Psoas muscle (tissue), 8 donors: ENCODE measurements around the gene BNIPL. TPM values are rescaled to one million over a fixed set of nuclear protein-coding genes. Genes with fewer than 3 reads are reported as not detected.

ENCODE experiments used
- ATAC-seq, 4 donors: fragments of 200-7000 bp; cut with Tn5 transposase; one replicate each; pipeline ENCODE4 v1.9.1; 2020; ENCODE audit warnings: moderate library complexity in 3 of 4, mild to moderate bottlenecking in 2 of 4
- DNase-seq, 2 donors: peaks; one replicate each; pipeline ENCODE4 v3.0.0-alpha.2; 2020
- H3K27ac ChIP-seq: fragments of 200-600 bp; one replicate; pipeline ENCODE4 v1.8.0; 2022
- H3K27me3 ChIP-seq, 3 donors: fragments of 200-600 bp in 1 of 3; one replicate each; pipeline versions ENCODE4 v1.6.1 to v1.8.0; 2013 to 2022; ENCODE audit warnings: low read length in 2 of 3, mild to moderate bottlenecking in 2 of 3, moderate library complexity in 1 of 3; ENCODE audit not compliant: insufficient read depth in 3 of 3
- H3K36me3 ChIP-seq, 2 donors: fragments of 200-600 bp in 1 of 2; one replicate each; pipeline versions ENCODE4 v1.6.1 to v1.8.0; 2013 to 2022; ENCODE audit warnings: low read depth in 1 of 2, mild to moderate bottlenecking in 1 of 2, moderate library complexity in 1 of 2; ENCODE audit not compliant: insufficient read depth in 1 of 2
- H3K4me1 ChIP-seq: fragments of 200-600 bp; one replicate; pipeline ENCODE4 v1.8.0; 2022
- H3K4me3 ChIP-seq: fragments of 200-600 bp; one replicate; pipeline ENCODE4 v1.8.0; 2022; ENCODE audit warnings: mild to moderate bottlenecking
- H3K9me3 ChIP-seq: fragments of 200-600 bp; one replicate; pipeline ENCODE4 v1.8.0; 2022
- CTCF ChIP-seq: fragments of 200-600 bp; IDR thresholded peaks from one replicate; pipeline ENCODE4 v1.8.0; 2022; ENCODE audit warnings: antibody characterized with exemption
- WGBS, 3 donors: extraction: QIAGEN DNeasy Blood & Tissue Kit; methylation state at CpG; one replicate each; pipeline versions ENCODE4 v1.1.6 to v1.1.7; 2013; 5-methylcytosine and 5-hydroxymethylcytosine counted together
- intact Hi-C, 2 donors: fragments of 100-400 bp; cut with DNase I; formaldehyde crosslinking; loops; one replicate each; pipeline versions ENCODE4 v1.11.0 to v1.14.2; 2022
- polyA plus RNA-seq, 3 donors: library from polyadenylated mRNA; stranded (reverse); fragments of 200-250 nt; gene quantifications; one replicate each; pipeline ENCODE4 v1.2.3, GENCODE V29; 2013
- total RNA-seq, 4 donors: library from RNA; stranded (reverse); fragmentation: NEBNext Ultra II Directional in 2 of 4; extraction: Animal tissue kit (Norgen Biotek cat#: 25700) in 2 of 4; gene quantifications; one replicate each; pipeline versions ENCODE4 v1.2.1 to v1.2.4, GENCODE V29; 2021 to 2023
- donor health status: healthy with polysubstance abuse.
- donor health status: DM: no; HTN: no; CAD: no; lungs with moderate emphysema.
- donor health status: Bipolar disorder and iron deficiency.
- donor health status: healthy.
- donor health status: DM: yes; HTN: yes; CAD: no.
- donor health status: DM: no; HTN: no; CAD: no.
- donor health status: DM: no; HTN: no; CAD: no.
- donor health status: DM: yes; HTN: yes; CAD: no.

Gene BNIPL
- total and polyA plus RNA-seq, 7 donors = 0.04 to 0.96 (median 0.10) TPM

GRCh38 chr1:151039521-151039920, 3.1 kb downstream of the BNIPL start:
- ATAC-seq (no peak), DNase-seq (no peak)
- H3K27me3 ChIP-seq = no peaks in the 10 kb centered on the region
- no peaks in the 10 kb centered on the region for H3K9me3 ChIP-seq
- peaks cover 5 to 13% of the 10 kb centered on the region in 2 donors for H3K36me3 ChIP-seq
- H3K27ac ChIP-seq = no peak overlapping the region
- H3K4me3 ChIP-seq = no peak overlapping the region
- no peaks in the 10 kb centered on the region for H3K4me1 ChIP-seq
- intact Hi-C loops = no loop called here
- 90 to 95% (median 90%) methylated on average over 3 of the region's 3 CpGs for WGBS, 3 donors
- no peak for TF ChIP-seq CTCF

DNA sequence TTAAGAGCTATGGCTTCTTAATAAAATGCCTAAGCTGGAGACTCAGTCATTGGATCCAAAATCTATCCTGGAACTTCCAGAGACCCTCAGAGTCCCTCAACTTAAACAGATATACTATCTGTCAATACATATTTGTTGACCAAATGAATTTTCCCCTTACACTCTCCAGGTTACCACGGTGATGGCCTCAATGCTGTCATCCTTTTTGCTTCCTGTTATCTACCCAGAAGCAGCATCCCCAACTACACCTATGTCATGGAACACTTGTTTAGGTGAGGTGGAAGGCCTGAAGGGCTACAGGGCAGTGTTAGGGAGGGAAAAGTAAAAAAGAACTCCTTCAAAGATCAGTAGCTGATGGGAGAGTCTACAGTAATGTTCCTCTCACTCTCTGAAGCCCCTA, 6.8 kb downstream of the BNIPL start:
- Histone ChIP-seq H3K27ac (no peak overlapping the region), H3K9me3 (no peaks in the 10 kb centered on the region), H3K4me1 (no peaks in the 10 kb centered on the region), H3K36me3 (peaks cover 3 to 4% of the 10 kb centered on the region in 2 donors), H3K4me3 (no peak overlapping the region), H3K27me3 (no peaks in the 10 kb centered on the region)
- DNase-seq (no peak), ATAC-seq (no peak)
- no peak for TF ChIP-seq CTCF
- intact Hi-C loops = no loop called here
- WGBS, 3 donors = 86 to 95% (median 94%) methylated on average over 1 of the region's 1 CpG

DNA sequence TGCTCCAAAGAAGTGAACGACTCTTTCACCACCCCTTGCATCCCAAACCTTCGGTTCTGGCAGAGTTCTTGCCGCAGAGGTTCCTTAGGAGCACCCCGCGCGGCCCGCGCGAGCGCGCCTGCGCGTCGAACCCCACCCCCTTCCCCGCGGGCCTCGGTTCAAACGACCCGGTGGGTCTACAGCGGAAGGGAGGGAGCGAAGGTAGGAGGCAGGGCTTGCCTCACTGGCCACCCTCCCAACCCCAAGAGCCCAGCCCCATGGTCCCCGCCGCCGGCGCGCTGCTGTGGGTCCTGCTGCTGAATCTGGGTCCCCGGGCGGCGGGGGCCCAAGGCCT, 11.2 kb downstream of the BNIPL start, which contains the start of gene C1orf56:
TSS of gene C1orf56 (plus strand) at position 161 of the 334 bp plus-strand sequence. CDS start at position 258, 97 bp downstream.
- Histone ChIP-seq H3K27me3 (no peaks in the 10 kb centered on the region), H3K4me3 (peak within 1 kb of the TSS; percentile 89), H3K4me1 (peaks cover 18% of the 10 kb centered on the region), H3K36me3 (peaks cover 7 to 33% of the 10 kb centered on the region in 2 donors), H3K9me3 (no peaks in the 10 kb centered on the region), H3K27ac (peak within 1 kb of the TSS; percentile 87)
- ATAC-seq (peak; percentile 65 to 86 (median 75)), DNase-seq (peak; percentile 70 to 84)
- WGBS, 3 donors = 0 to 1% (median 0%) methylated on average over 25 to 29 of the region's 29 CpGs
- intact Hi-C loops = no loop called here
- no peak for TF ChIP-seq CTCF

GRCh38 chr1:151047925-151048644, 11.7 kb downstream of the BNIPL start:
- peak overlapping the region; percentile 89 for H3K4me3 ChIP-seq
- ATAC-seq (peak; percentile 83 to 90 (median 86)), DNase-seq (peak; percentile 72 to 87)
- intact Hi-C loops = no loop called here
- peaks cover 18% of the 10 kb centered on the region for H3K4me1 ChIP-seq
- peak; percentile 52 for TF ChIP-seq CTCF
- no peaks in the 10 kb centered on the region for H3K27me3 ChIP-seq
- peaks cover 9 to 38% of the 10 kb centered on the region in 2 donors for H3K36me3 ChIP-seq
- WGBS, 3 donors = 0 to 1% (median 1%) methylated on average over 48 of the region's 48 CpGs
- H3K9me3 ChIP-seq = no peaks in the 10 kb centered on the region
- H3K27ac ChIP-seq = peak overlapping the region; percentile 87
